HEK293 (cell line): ENCODE results near the gene SBF2.

Source experiments
- CTCF ChIA-PET: fragments of 350-600 bp; formaldehyde crosslinking; extraction: SDS; loops from one replicate; lab custom pipeline; 2021; ENCODE audit warnings: antibody characterized with exemption; lab: Yijun Ruan, JAX
- POLR2A ChIA-PET: fragments of 300-600 bp; formaldehyde crosslinking; extraction: SDS; loops from one replicate; lab custom pipeline; 2020; ENCODE audit warnings: antibody characterized with exemption, inconsistent platforms; lab: Yijun Ruan, JAX
- H3K27ac ChIP-seq: fragments of 200-500 bp; sonication (Bioruptor generic); 2 replicates; pipeline ENCODE4 v1.5.1; 2014; ENCODE audit warnings: low read depth, low read length, control low read depth, inconsistent platforms; ENCODE audit errors: extremely low read depth
- H3K36me3 ChIP-seq, 2 experiments: fragments of 200-500 bp in 1 of 2; sonication (Bioruptor generic) in 1 of 2; 1 replicate in 1 of 2; 2 replicates in 1 of 2; pipeline ENCODE4 v1.5.1; 2014 to 2017; ENCODE audit warnings: inconsistent platforms in 2 of 2, low read length in 2 of 2; ENCODE audit not compliant: control insufficient read depth in 2 of 2, insufficient read depth in 1 of 2
- H3K4me1 ChIP-seq: fragments of 200-500 bp; sonication (Bioruptor generic); 2 replicates; pipeline ENCODE4 v1.5.1; 2014; ENCODE audit warnings: mild to moderate bottlenecking, low read length, inconsistent platforms; ENCODE audit not compliant: control insufficient read depth, insufficient read depth
- H3K4me3 ChIP-seq: 2 replicates; pipeline ENCODE4 v1.5.1; 2011; ENCODE audit warnings: low read depth, mild to moderate bottlenecking, control low read depth, low read length, moderate library complexity
- H3K9me3 ChIP-seq: fragments of 200-500 bp; sonication (Bioruptor generic); 2 replicates; pipeline ENCODE4 v1.5.1; 2014; ENCODE audit warnings: low read depth, low read length, inconsistent platforms; ENCODE audit not compliant: control insufficient read depth, insufficient read depth
- EGR2 ChIP-seq: fragments of 450-650 bp; formaldehyde crosslinking; IDR thresholded peaks from 2 replicates; pipeline ENCODE4 v1.5.1; 2016; ENCODE audit warnings: low read depth, missing biosample characterization, missing genetic modification characterization
- GFI1B ChIP-seq: fragments of 450-650 bp; formaldehyde crosslinking; IDR thresholded peaks from 2 replicates; pipeline ENCODE4 v1.5.1; 2016; ENCODE audit warnings: missing biosample characterization, missing genetic modification characterization
- KLF7 ChIP-seq: fragments of 450-650 bp; formaldehyde crosslinking; IDR thresholded peaks from 2 replicates; pipeline ENCODE4 v1.5.1; 2016; ENCODE audit warnings: missing biosample characterization, missing genetic modification characterization, borderline replicate concordance
- MEIS1 ChIP-seq: sonication (generic); formaldehyde crosslinking; IDR thresholded peaks from 2 replicates; pipeline ENCODE4 v1.8.1; 2022; ENCODE audit warnings: missing genetic modification reagents, mild to moderate bottlenecking, borderline replicate concordance
- TCF7L2 ChIP-seq: IDR thresholded peaks from 2 replicates; pipeline ENCODE4 v1.6.1; 2011; ENCODE audit warnings: low read depth, mild to moderate bottlenecking, inconsistent platforms, low read length, moderate library complexity, borderline replicate concordance
- TRIM28 ChIP-seq: IDR thresholded peaks from 2 replicates; pipeline ENCODE4 v1.6.1; 2011; ENCODE audit warnings: low read length, control low read depth, borderline replicate concordance
- ZBTB21 ChIP-seq: fragments of 450-650 bp; formaldehyde crosslinking; IDR thresholded peaks from 2 replicates; pipeline ENCODE4 v1.5.1; 2017; ENCODE audit warnings: missing biosample characterization, missing genetic modification characterization
- ZBTB7A ChIP-seq: fragments of 450-650 bp; formaldehyde crosslinking; IDR thresholded peaks from 2 replicates; pipeline ENCODE4 v1.5.1; 2016; ENCODE audit warnings: low read depth, missing biosample characterization, missing genetic modification characterization
- ZNF114 ChIP-seq: fragments of 450-650 bp; formaldehyde crosslinking; IDR thresholded peaks from 2 replicates; pipeline ENCODE4 v1.5.0; 2017; ENCODE audit warnings: missing biosample characterization, missing genetic modification characterization
- ZNF138 ChIP-seq: fragments of 450-650 bp; formaldehyde crosslinking; IDR thresholded peaks from 2 replicates; pipeline ENCODE4 v1.5.1; 2016; ENCODE audit warnings: missing biosample characterization, missing genetic modification characterization, borderline replicate concordance
- ZNF174 ChIP-seq: fragments of 450-650 bp; formaldehyde crosslinking; IDR thresholded peaks from 2 replicates; pipeline ENCODE4 v1.5.0; 2017; ENCODE audit warnings: missing biosample characterization, mild to moderate bottlenecking, missing genetic modification characterization
- ZNF239 ChIP-seq: fragments of 450-650 bp; formaldehyde crosslinking; IDR thresholded peaks from 2 replicates; pipeline ENCODE4 v1.5.1; 2016; ENCODE audit warnings: missing biosample characterization, missing genetic modification characterization
- ZNF292 ChIP-seq: fragments of 450-650 bp; formaldehyde crosslinking; IDR thresholded peaks from 2 replicates; pipeline ENCODE4 v1.5.1; 2016; ENCODE audit warnings: low read depth, missing biosample characterization, missing genetic modification characterization, borderline replicate concordance
- ZNF366 ChIP-seq: fragments of 450-650 bp; formaldehyde crosslinking; conservative IDR thresholded peaks from 2 replicates; pipeline ENCODE4 v1.5.1; 2016; ENCODE audit warnings: missing biosample characterization, missing genetic modification characterization
- ZNF394 ChIP-seq: fragments of 450-650 bp; formaldehyde crosslinking; IDR thresholded peaks from 2 replicates; pipeline ENCODE4 v1.5.1; 2016; ENCODE audit warnings: missing biosample characterization, missing genetic modification characterization, mild to moderate bottlenecking, moderate library complexity, borderline replicate concordance
- ZNF610 ChIP-seq: fragments of 450-650 bp; formaldehyde crosslinking; IDR thresholded peaks from 2 replicates; pipeline ENCODE4 v1.5.1; 2016; ENCODE audit warnings: missing biosample characterization, missing genetic modification characterization, borderline replicate concordance
- ZNF654 ChIP-seq: fragments of 450-650 bp; formaldehyde crosslinking; IDR thresholded peaks from 2 replicates; pipeline ENCODE4 v1.5.1; 2016; ENCODE audit warnings: low read depth, missing biosample characterization, missing genetic modification characterization
- ZNF660 ChIP-seq: fragments of 450-650 bp; IDR thresholded peaks from 2 replicates; pipeline ENCODE4 v1.5.1; 2018; ENCODE audit warnings: missing biosample characterization, mild to moderate bottlenecking, missing genetic modification characterization
- ZNF830 ChIP-seq: fragments of 450-650 bp; IDR thresholded peaks from 2 replicates; pipeline ENCODE4 v1.5.0; 2018; ENCODE audit warnings: missing biosample characterization, missing genetic modification characterization, low read depth, mild to moderate bottlenecking, moderate library complexity
- ZSCAN23 ChIP-seq: fragments of 450-650 bp; formaldehyde crosslinking; IDR thresholded peaks from 2 replicates; pipeline ENCODE4 v1.5.1; 2016; ENCODE audit warnings: missing biosample characterization, missing genetic modification characterization
- ZXDB ChIP-seq: fragments of 450-650 bp; formaldehyde crosslinking; IDR thresholded peaks from 2 replicates; pipeline ENCODE4 v1.5.1; 2016; ENCODE audit warnings: missing biosample characterization, missing genetic modification characterization
- TF ChIP-seq, protein P1 (sequence below): fragments of 450-650 bp; formaldehyde crosslinking; IDR thresholded peaks from 2 replicates; pipeline ENCODE4 v1.5.1; 2016; ENCODE audit warnings: missing biosample characterization, missing genetic modification characterization
- TF ChIP-seq, protein P2 (sequence below): fragments of 450-650 bp; formaldehyde crosslinking; IDR thresholded peaks from 2 replicates; pipeline ENCODE4 v1.5.1; 2016; ENCODE audit warnings: missing biosample characterization, missing genetic modification characterization
- TF ChIP-seq, protein P3 (sequence below): fragments of 450-650 bp; formaldehyde crosslinking; IDR thresholded peaks from 2 replicates; pipeline ENCODE4 v1.5.1; 2016; ENCODE audit warnings: missing biosample characterization, missing genetic modification characterization, borderline replicate concordance
- TF ChIP-seq, protein P4 (sequence below): fragments of 450-650 bp; formaldehyde crosslinking; IDR thresholded peaks from 2 replicates; pipeline ENCODE4 v1.5.1; 2016; ENCODE audit warnings: missing biosample characterization, missing genetic modification characterization

The SBF2 gene

DNA sequence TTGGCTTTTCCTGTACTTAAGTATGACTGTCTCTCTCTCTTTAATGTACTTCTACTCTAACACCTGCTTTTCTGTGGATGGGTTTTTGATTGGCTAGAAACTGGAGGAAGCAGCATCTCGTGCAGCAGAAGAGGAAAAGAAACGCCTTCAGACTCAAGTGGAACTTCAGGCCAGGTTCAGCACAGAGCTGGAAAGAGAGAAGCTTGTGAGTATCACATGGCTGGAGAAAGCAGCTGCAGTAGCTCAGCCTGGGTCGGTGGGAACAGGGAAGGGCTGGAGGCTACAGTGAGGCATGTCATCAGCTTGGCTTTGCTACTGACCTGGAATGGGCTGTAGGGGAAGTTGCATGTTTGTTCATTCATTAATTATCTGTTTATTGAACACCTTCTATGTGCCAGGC lies 555.9 kb downstream of the SBF2 start (continued):
- TF ChIP-seq, protein P1, sequence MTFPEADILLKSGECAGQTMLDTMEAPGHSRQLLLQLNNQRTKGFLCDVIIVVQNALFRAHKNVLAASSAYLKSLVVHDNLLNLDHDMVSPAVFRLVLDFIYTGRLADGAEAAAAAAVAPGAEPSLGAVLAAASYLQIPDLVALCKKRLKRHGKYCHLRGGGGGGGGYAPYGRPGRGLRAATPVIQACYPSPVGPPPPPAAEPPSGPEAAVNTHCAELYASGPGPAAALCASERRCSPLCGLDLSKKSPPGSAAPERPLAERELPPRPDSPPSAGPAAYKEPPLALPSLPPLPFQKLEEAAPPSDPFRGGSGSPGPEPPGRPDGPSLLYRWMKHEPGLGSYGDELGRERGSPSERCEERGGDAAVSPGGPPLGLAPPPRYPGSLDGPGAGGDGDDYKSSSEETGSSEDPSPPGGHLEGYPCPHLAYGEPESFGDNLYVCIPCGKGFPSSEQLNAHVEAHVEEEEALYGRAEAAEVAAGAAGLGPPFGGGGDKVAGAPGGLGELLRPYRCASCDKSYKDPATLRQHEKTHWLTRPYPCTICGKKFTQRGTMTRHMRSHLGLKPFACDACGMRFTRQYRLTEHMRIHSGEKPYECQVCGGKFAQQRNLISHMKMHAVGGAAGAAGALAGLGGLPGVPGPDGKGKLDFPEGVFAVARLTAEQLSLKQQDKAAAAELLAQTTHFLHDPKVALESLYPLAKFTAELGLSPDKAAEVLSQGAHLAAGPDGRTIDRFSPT (tag by site-specific recombination): no peak
- TF ChIP-seq, protein P2, sequence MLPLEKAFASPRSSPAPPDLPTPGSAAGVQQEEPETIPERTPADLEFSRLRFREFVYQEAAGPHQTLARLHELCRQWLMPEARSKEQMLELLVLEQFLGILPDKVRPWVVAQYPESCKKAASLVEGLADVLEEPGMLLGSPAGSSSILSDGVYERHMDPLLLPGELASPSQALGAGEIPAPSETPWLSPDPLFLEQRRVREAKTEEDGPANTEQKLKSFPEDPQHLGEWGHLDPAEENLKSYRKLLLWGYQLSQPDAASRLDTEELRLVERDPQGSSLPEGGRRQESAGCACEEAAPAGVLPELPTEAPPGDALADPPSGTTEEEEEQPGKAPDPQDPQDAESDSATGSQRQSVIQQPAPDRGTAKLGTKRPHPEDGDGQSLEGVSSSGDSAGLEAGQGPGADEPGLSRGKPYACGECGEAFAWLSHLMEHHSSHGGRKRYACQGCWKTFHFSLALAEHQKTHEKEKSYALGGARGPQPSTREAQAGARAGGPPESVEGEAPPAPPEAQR (tag by site-specific recombination): no peak
- no peak for TF ChIP-seq ZNF660 (tag by site-specific recombination)
- no peak for TF ChIP-seq ZNF366 (tag by site-specific recombination)
- TF ChIP-seq ZSCAN23: no peak
- TF ChIP-seq, protein P3, sequence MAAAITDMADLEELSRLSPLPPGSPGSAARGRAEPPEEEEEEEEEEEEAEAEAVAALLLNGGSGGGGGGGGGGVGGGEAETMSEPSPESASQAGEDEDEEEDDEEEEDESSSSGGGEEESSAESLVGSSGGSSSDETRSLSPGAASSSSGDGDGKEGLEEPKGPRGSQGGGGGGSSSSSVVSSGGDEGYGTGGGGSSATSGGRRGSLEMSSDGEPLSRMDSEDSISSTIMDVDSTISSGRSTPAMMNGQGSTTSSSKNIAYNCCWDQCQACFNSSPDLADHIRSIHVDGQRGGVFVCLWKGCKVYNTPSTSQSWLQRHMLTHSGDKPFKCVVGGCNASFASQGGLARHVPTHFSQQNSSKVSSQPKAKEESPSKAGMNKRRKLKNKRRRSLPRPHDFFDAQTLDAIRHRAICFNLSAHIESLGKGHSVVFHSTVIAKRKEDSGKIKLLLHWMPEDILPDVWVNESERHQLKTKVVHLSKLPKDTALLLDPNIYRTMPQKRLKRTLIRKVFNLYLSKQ (tag by site-specific recombination): no peak
- no peak for TF ChIP-seq KLF7
- TF ChIP-seq GFI1B (tag by site-specific recombination): no peak
- no peak for TF ChIP-seq ZNF830 (tag by site-specific recombination)
- no peak for TF ChIP-seq ZXDB

DNA sequence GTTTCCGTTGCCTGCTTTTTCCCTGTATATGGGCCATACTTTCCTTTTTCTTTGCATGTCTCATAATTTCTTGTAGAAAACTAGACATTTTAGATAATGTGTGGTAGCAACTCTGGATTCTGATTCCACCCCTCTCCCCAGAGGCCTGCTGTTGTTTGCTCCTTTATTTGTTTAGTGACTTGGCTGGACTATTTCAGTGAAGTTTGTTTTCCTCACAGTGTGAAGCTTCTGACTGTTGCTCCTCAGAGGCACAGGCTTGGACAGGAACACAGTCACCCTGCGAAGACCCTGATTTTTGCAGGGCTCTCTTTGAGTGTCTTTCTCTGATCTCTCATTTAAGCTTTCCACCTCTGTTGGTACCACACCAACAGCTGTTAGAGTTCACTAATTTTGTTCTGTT lies 557.7 kb downstream of the SBF2 start:
- CTCF ChIA-PET: interaction anchor here (4.4 kb wide), 1 partner anchor 11 kb away, joined by 17 read pairs; no protein-coding TSS in a partner anchor
- Histone ChIP-seq H3K9me3 (no peaks in the 10 kb centered on the region), H3K4me1 (no peaks in the 10 kb centered on the region), H3K27ac (no peak overlapping the region), H3K36me3 (peaks cover 0 to 65% of the 10 kb centered on the region in 2 experiments; a peak in 2 of 3 replicates), H3K4me3 (no peak overlapping the region)
- TF ChIP-seq ZNF174 (tag by site-specific recombination) (no peak), ZNF239 (tag by site-specific recombination) (no peak), ZNF394 (tag by site-specific recombination) (no peak), ZNF654 (no peak), ZBTB7A (tag by site-specific recombination) (no peak), MEIS1 (no peak), TCF7L2 (no peak), ZNF610 (tag by site-specific recombination) (no peak), TRIM28 (no peak), ZNF114 (tag by site-specific recombination) (no peak), ZNF292 (tag by site-specific recombination) (no peak), EGR2 (no peak), ZNF138 (no peak), ZBTB21 (tag by site-specific recombination) (no peak)
- TF ChIP-seq, protein P4, sequence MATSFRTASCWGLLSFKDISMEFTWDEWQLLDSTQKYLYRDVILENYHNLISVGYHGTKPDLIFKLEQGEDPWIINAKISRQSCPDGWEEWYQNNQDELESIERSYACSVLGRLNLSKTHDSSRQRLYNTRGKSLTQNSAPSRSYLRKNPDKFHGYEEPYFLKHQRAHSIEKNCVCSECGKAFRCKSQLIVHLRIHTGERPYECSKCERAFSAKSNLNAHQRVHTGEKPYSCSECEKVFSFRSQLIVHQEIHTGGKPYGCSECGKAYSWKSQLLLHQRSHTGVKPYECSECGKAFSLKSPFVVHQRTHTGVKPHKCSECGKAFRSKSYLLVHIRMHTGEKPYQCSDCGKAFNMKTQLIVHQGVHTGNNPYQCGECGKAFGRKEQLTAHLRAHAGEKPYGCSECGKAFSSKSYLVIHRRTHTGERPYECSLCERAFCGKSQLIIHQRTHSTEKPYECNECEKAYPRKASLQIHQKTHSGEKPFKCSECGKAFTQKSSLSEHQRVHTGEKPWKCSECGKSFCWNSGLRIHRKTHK (tag by site-specific recombination): no peak
- POLR2A ChIA-PET: no interaction called here
